Keratinocyte (primary cell): ENCODE data around the gene CPSF2. TPM values are rescaled to one million over a fixed set of nuclear protein-coding genes. Genes with fewer than 3 reads are reported as not detected.

Experiments used
- DNase-seq: peaks from one replicate; pipeline ENCODE4 v3.0.0-alpha.2; 2011; ENCODE audit warnings: low read depth, missing footprints, low spot score
- FAIRE-seq: peaks from 2 replicates; lab custom pipeline; 2011; peaks lifted over from hg19 to GRCh38; lab: Jason Lieb, UNC
- H2AFZ ChIP-seq: 2 replicates; pipeline ENCODE4 v1.6.0; 2012; ENCODE audit warnings: low read length, control low read depth, inconsistent platforms; ENCODE audit not compliant: control insufficient read depth
- H3K27ac ChIP-seq: 2 replicates; pipeline ENCODE4 v1.5.1; 2011; ENCODE audit warnings: low read length; ENCODE audit not compliant: control insufficient read depth, insufficient read depth
- H3K27me3 ChIP-seq: 3 replicates; pipeline ENCODE4 v1.6.0; 2011; ENCODE audit warnings: low read length; ENCODE audit not compliant: control insufficient read depth, insufficient read depth; ENCODE audit errors: extremely low read depth
- H3K36me3 ChIP-seq, 2 experiments: 2 replicates in 1 of 2; 3 replicates in 1 of 2; pipeline ENCODE4 v1.5.1; 2011; ENCODE audit warnings: low read length in 2 of 2, mild to moderate bottlenecking in 1 of 2; ENCODE audit not compliant: control insufficient read depth in 2 of 2, insufficient read depth in 2 of 2; ENCODE audit errors: extremely low read depth in 1 of 2
- H3K4me1 ChIP-seq: 3 replicates; pipeline ENCODE4 v1.5.1; 2011; ENCODE audit warnings: low read length; ENCODE audit not compliant: control insufficient read depth, insufficient read depth; ENCODE audit errors: extremely low read depth
- H3K4me2 ChIP-seq: 3 replicates; pipeline ENCODE4 v1.6.0; 2011; ENCODE audit warnings: low read depth, low read length; ENCODE audit not compliant: control insufficient read depth, insufficient read depth; ENCODE audit errors: extremely low read depth
- H3K4me3 ChIP-seq, 3 experiments: fragments of 200-600 bp in 1 of 3; sonication (generic) in 1 of 3; 2 replicates in 2 of 3; 3 replicates in 1 of 3; pipeline ENCODE4 v1.5.1; 2011 to 2016; ENCODE audit warnings: low read length in 3 of 3, mild to moderate bottlenecking in 3 of 3, control low read depth in 2 of 3, inconsistent platforms in 1 of 3, low read depth in 1 of 3, mixed read lengths in 1 of 3, mixed run types in 1 of 3, moderate library complexity in 1 of 3; ENCODE audit not compliant: control insufficient read depth in 2 of 3, insufficient read depth in 2 of 3; ENCODE audit errors: extremely low read depth in 1 of 3
- H3K79me2 ChIP-seq: 2 replicates; pipeline ENCODE4 v1.6.0; 2012; ENCODE audit warnings: low read length; ENCODE audit not compliant: control insufficient read depth, insufficient read depth
- H3K9ac ChIP-seq: 3 replicates; pipeline ENCODE4 v1.6.0; 2011; ENCODE audit warnings: low read length; ENCODE audit not compliant: control insufficient read depth, insufficient read depth; ENCODE audit errors: extremely low read depth
- H3K9me1 ChIP-seq: 3 replicates; pipeline ENCODE4 v1.6.0; 2011; ENCODE audit warnings: low read length; ENCODE audit not compliant: control insufficient read depth, insufficient read depth; ENCODE audit errors: extremely low read depth
- H3K9me3 ChIP-seq: 2 replicates; pipeline ENCODE4 v1.5.1; 2012; ENCODE audit warnings: low read depth, low read length; ENCODE audit not compliant: control insufficient read depth
- H4K20me1 ChIP-seq: 3 replicates; pipeline ENCODE4 v1.6.0; 2011; ENCODE audit warnings: low read length; ENCODE audit not compliant: control insufficient read depth, insufficient read depth; ENCODE audit errors: extremely low read depth
- CTCF ChIP-seq, 3 experiments: IDR thresholded peaks in 1 of 3; conservative IDR thresholded peaks in 1 of 3; optimal IDR thresholded peaks in 1 of 3; 2 replicates in 2 of 3; 3 replicates in 1 of 3; pipeline versions ENCODE3 to v1.5.1; 2011; ENCODE audit warnings: low read length in 3 of 3, mild to moderate bottlenecking in 3 of 3, moderate library complexity in 2 of 3, control low read depth in 1 of 3, inconsistent platforms in 1 of 3; ENCODE audit not compliant: insufficient read depth in 2 of 3; ENCODE audit errors: extremely low read depth in 1 of 3
- EZH2 ChIP-seq: IDR thresholded peaks from one replicate; pipeline ENCODE4 v1.6.1; 2012; ENCODE audit warnings: inconsistent platforms, mild to moderate bottlenecking, low read length, moderate library complexity
- dilution Hi-C: fragments of 300-500 bp; cut with MboI; formaldehyde crosslinking; loops from one replicate; pipeline ENCODE4 v1.7.0; 2020; ENCODE audit warnings: low sequenced_read_pairs; ENCODE audit not compliant: extremely low pct_ligation_motif_present
- polyA plus RNA-seq, 5 experiments: library from polyadenylated mRNA; depleted of rRNA in 3 of 5; stranded (reverse) in 3 of 5; stranded (forward) in 1 of 5; unstranded in 1 of 5; fragments of >200 nt; gene quantifications; 1 replicate in 1 of 5; 2 replicates in 3 of 5; 3 replicates in 1 of 5; pipeline versions ENCODE4 v1.2.1 to v1.2.3, GENCODE V29; 2011 to 2012; ENCODE audit warnings: missing spikeins in 2 of 5, low read depth in 1 of 5, low replicate concordance in 1 of 5

Gene CPSF2
- polyA plus RNA-seq, 1 donor (not counting 4 experiments of a cell fraction or from before 2014, with no cell fraction given): 67.9 TPM

- no peak for TF ChIP-seq CTCF (optimal IDR thresholded peaks at IDR 0.05 in 1 of 3, IDR thresholded peaks at IDR 0.05 in 1 of 3, conservative IDR thresholded peaks at IDR 0.05 in 1 of 3; ENCODE audit: extremely low read depth in 1 of 3, insufficient read depth in 2 of 3, low read length in 3 of 3)
- TF ChIP-seq EZH2: no peak
- DNase-seq (no peak), FAIRE-seq (no peak)
- no peak overlapping the region for H3K4me3 ChIP-seq
- H3K79me2 ChIP-seq: no peaks in the 10 kb centered on the region
- peaks cover 8 to 14% of the 10 kb centered on the region in 2 experiments for H3K36me3 ChIP-seq
- no peak overlapping the region for H2AFZ ChIP-seq
- H3K27me3 ChIP-seq: no peaks in the 10 kb centered on the region
- no peaks in the 10 kb centered on the region for H3K4me1 ChIP-seq
- dilution Hi-C loops: no loop called here
- peaks cover 2% of the 10 kb centered on the region for H3K9me1 ChIP-seq
- no peaks in the 10 kb centered on the region for H3K9me3 ChIP-seq
- H3K27ac ChIP-seq: no peak overlapping the region
- no peak overlapping the region for H3K4me2 ChIP-seq
- no peaks in the 10 kb centered on the region for H4K20me1 ChIP-seq
- no peak overlapping the region for H3K9ac ChIP-seq
Measured at GRCh38 chr14:92161521-92161920, 39.8 kb downstream of the CPSF2 start.

GRCh38 chr14:92164958-92165357 lies 43.2 kb downstream of the CPSF2 start:
- FAIRE-seq: no peak
- H3K9me3 ChIP-seq: no peaks in the 10 kb centered on the region

More at GRCh38 chr14:92164958-92165357, 43.2 kb downstream of the CPSF2 start:
- H3K4me1 ChIP-seq: no peaks in the 10 kb centered on the region
- H4K20me1 ChIP-seq: no peaks in the 10 kb centered on the region
- H3K4me3 ChIP-seq: no peak overlapping the region
- no peaks in the 10 kb centered on the region for H3K27me3 ChIP-seq
- H3K4me2 ChIP-seq: no peak overlapping the region
- DNase-seq: no peak
- dilution Hi-C loops: no loop called here
- no peak overlapping the region for H2AFZ ChIP-seq
- H3K9me1 ChIP-seq: no peaks in the 10 kb centered on the region
- TF ChIP-seq EZH2 (no peak), CTCF (optimal IDR thresholded peaks at IDR 0.05 in 1 of 3, IDR thresholded peaks at IDR 0.05 in 1 of 3, conservative IDR thresholded peaks at IDR 0.05 in 1 of 3; ENCODE audit: extremely low read depth in 1 of 3, insufficient read depth in 2 of 3, low read length in 3 of 3) (no peak)
- H3K36me3 ChIP-seq: peaks cover 0 to 4% of the 10 kb centered on the region in 2 experiments
- H3K79me2 ChIP-seq: no peaks in the 10 kb centered on the region
- H3K27ac ChIP-seq: no peak overlapping the region
- H3K9ac ChIP-seq: no peak overlapping the region
